ENCODE data around the gene MYO19. TPM values are rescaled to one million over a fixed set of nuclear protein-coding genes. Genes with fewer than 3 reads are reported as not detected.
"Not testable (repeated sequence)": the region's sequence is repeated elsewhere in the genome, so short reads cannot be mapped to it uniquely, and the experiment has no call there.

Gene MYO19
- total RNA-seq, 8 experiments from 2014 or later = 15.3 to 103 (median 31.1) TPM

DNA sequence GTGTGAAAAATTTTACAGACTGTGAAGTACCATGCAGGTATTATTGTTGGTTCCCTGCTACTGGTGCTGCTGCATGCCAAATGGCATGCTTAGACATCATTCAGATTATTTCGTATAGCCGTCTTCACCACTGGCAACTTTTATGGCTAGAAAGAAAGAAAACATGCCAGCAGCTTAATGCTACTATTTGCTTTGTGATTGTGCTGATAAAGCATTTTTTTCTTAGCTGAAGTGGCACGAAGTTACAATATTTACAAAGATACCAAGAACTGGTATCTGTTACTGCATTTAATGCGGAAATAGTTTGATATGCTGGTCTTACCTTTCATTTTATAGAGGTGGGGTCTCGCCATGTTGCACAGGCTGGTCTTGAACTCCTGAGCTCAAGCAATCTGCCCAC lies 40.0 kb downstream of the MYO19 start:
- H3K4me1 ChIP-seq (replicated peaks in 1 of 2) = peaks cover 9 to 19% of the 10 kb centered on the region in 2 donors
- H3K4me3 ChIP-seq = no peak overlapping the region
- ATAC-seq (replicated peaks in 6 of 8) = no peak
- WGBS, 10 experiments = 78 to 100% (median 95%) methylated on average over 1 to 4 of the region's 5 CpGs; no CpG with 5 or more reads in 2 of the 10 experiments
- in situ Hi-C loops (cut with MboI; ENCODE audit: low pct_unique_long_range_greater_than_20kb in 2 of 9, low sequenced_read_pairs in 9 of 9, unreplicated experiment in 9 of 9) = loop anchor here in 4 of 9 experiments (25.0 kb wide), 2 partner anchors 307 to 532 kb away; partner anchors contain the start of genes CCL3L1 (in 1 of the 4), CCL3L3 (in 1 of the 4) and TBC1D3B (in 1 of the 4)
- no peak overlapping the region for H3K27ac ChIP-seq

- no peak overlapping the region for H3K27ac ChIP-seq
- peaks cover 9 to 19% of the 10 kb centered on the region in 2 donors for H3K4me1 ChIP-seq (replicated peaks in 1 of 2)
- WGBS, 10 experiments = 67 to 91% (median 83%) methylated on average over 1 of the region's 1 CpG; no CpG with 5 or more reads in 3 of the 10 experiments
- in situ Hi-C loops (cut with MboI; ENCODE audit: low pct_unique_long_range_greater_than_20kb in 2 of 9, low sequenced_read_pairs in 9 of 9, unreplicated experiment in 9 of 9) = loop anchor here in 4 of 9 experiments (25.0 kb wide), 2 partner anchors 307 to 532 kb away; partner anchors contain the start of genes CCL3L1 (in 1 of the 4), CCL3L3 (in 1 of the 4) and TBC1D3B (in 1 of the 4)
- no peak for ATAC-seq (replicated peaks in 6 of 8)
- H3K4me3 ChIP-seq = no peak overlapping the region
Observed at GRCh38 chr17:36493956-36494355, 40.7 kb downstream of the MYO19 start.

- peaks cover 11 to 18% of the 10 kb centered on the region in 2 donors for H3K4me1 ChIP-seq (replicated peaks in 1 of 2)
- peak within 1 kb of the TSS; percentile 62 to 78 (median 69) for H3K4me3 ChIP-seq
- in situ Hi-C loops (cut with MboI; ENCODE audit: low pct_unique_long_range_greater_than_20kb in 2 of 9, low sequenced_read_pairs in 9 of 9, unreplicated experiment in 9 of 9) = loop anchor here in 4 of 9 experiments (25.0 kb wide), 2 partner anchors 299 to 524 kb away; partner anchors contain the start of genes CCL3L1 (in 1 of the 4), CCL3L3 (in 1 of the 4) and TBC1D3B (in 1 of the 4)
- peak within 1 kb of the TSS; percentile 75 to 82 for H3K27ac ChIP-seq
- 0 to 6% (median 1%) methylated on average over 2 to 40 of the region's 73 CpGs; no CpG with 5 or more reads in 3 of the 10 experiments for WGBS, 10 experiments
- ATAC-seq (replicated peaks in 6 of 8) = peak; percentile 86 to 92 (median 88)
Observed at GRCh38 chr17:36486204-36487194, 48.2 kb downstream of the MYO19 start, which contains the start of gene ZNHIT3. Gene ZNHIT3, plus strand, starts transcription at chr17:36486681. Its CDS starts 19 bp downstream, at chr17:36486700.

DNA sequence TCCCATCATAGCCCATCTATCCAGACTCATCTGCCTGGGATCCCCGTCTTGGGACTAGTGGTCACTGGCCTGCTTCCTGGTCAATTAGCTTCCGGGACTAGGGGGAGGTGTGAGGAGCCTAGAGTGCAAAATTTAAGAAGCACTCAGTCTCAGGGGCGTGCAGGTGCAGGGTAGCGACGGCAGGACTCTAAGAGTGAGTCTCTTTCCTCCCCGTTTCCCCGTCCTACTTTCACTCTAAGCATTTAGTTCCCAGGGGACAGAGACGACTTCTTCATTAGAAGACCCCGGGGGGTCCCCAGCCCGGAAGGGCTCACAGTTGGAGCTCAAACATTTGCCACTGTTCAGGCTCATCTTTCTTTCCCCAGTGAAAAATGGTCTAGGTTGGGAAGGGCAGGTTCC lies 48.9 kb downstream of the MYO19 start:
- 0 to 39% (median 7%) methylated on average over 1 to 5 of the region's 10 CpGs; no CpG with 5 or more reads in 4 of the 10 experiments for WGBS, 10 experiments
- no peak for ATAC-seq (replicated peaks in 6 of 8)
- Histone ChIP-seq H3K4me3 (peak overlapping the region; percentile 62 to 78 (median 69)), H3K27ac (peak overlapping the region in 1 of 2 donors; percentile 3), H3K4me1 (replicated peaks in 1 of 2) (peaks cover 11 to 18% of the 10 kb centered on the region in 2 donors)
- in situ Hi-C loops (cut with MboI; ENCODE audit: low pct_unique_long_range_greater_than_20kb in 2 of 9, low sequenced_read_pairs in 9 of 9, unreplicated experiment in 9 of 9) = loop anchor here in 4 of 9 experiments (25.0 kb wide), 2 partner anchors 299 to 524 kb away; partner anchors contain the start of genes CCL3L1 (in 1 of the 4), CCL3L3 (in 1 of the 4) and TBC1D3B (in 1 of the 4)

GRCh38 chr17:36485027-36485426 lies 49.6 kb downstream of the MYO19 start:
- no peak for ATAC-seq (replicated peaks in 6 of 8)
- no peak overlapping the region for H3K4me3 ChIP-seq
- H3K27ac ChIP-seq = no peak overlapping the region
- WGBS, 10 experiments = 81 to 100% (median 92%) methylated on average over 2 to 6 of the region's 8 CpGs; no CpG with 5 or more reads in 4 of the 10 experiments
- in situ Hi-C loops (cut with MboI; ENCODE audit: low pct_unique_long_range_greater_than_20kb in 2 of 9, low sequenced_read_pairs in 9 of 9, unreplicated experiment in 9 of 9) = loop anchor here in 4 of 9 experiments (25.0 kb wide), 2 partner anchors 298 to 523 kb away; partner anchors contain the start of genes CCL3L1 (in 1 of the 4), CCL3L3 (in 1 of the 4) and TBC1D3B (in 1 of the 4)
- peaks cover 11 to 18% of the 10 kb centered on the region in 2 donors for H3K4me1 ChIP-seq (replicated peaks in 1 of 2)

DNA sequence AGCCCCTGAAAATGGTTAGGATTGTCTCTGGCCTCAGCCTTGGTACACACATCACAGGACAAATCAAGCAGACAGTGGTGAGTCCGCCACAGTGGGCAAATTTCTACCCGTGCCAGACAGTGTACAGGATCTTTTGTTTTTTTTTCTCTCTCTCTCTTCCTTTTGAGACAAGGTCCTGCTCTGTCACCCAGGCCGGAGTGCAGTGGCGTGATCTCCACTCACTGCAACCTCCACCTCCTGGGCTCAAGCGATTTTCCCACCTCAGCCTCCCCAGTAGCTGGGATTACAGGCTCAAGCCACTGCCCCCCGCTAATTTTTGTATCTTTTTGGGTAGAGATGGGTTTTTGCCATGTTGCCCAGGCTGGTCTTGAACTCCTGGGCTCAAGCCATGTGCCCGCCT lies 50.6 kb downstream of the MYO19 start:
- ATAC-seq (replicated peaks in 6 of 8); H3K4me3 ChIP-seq; H3K27ac ChIP-seq: not testable (repeated sequence)
- peaks cover 11 to 18% of the 10 kb centered on the region in 2 donors for H3K4me1 ChIP-seq (replicated peaks in 1 of 2)
- 50 to 100% (median 78%) methylated on average over 1 to 7 of the region's 7 CpGs; no CpG with 5 or more reads in 4 of the 10 experiments for WGBS, 10 experiments
- in situ Hi-C loops (cut with MboI; ENCODE audit: low pct_unique_long_range_greater_than_20kb in 2 of 9, low sequenced_read_pairs in 9 of 9, unreplicated experiment in 9 of 9) = loop anchor here in 4 of 9 experiments (25.0 kb wide), 2 partner anchors 297 to 522 kb away; partner anchors contain the start of genes CCL3L1 (in 1 of the 4), CCL3L3 (in 1 of the 4) and TBC1D3B (in 1 of the 4)

- in situ Hi-C loops (cut with MboI; ENCODE audit: low pct_unique_long_range_greater_than_20kb in 2 of 9, low sequenced_read_pairs in 9 of 9, unreplicated experiment in 9 of 9) = loop anchor here in 4 of 9 experiments (25.0 kb wide), 2 partner anchors 296 to 521 kb away; partner anchors contain the start of genes CCL3L1 (in 1 of the 4), CCL3L3 (in 1 of the 4) and TBC1D3B (in 1 of the 4)
- Histone ChIP-seq H3K4me1 (replicated peaks in 1 of 2) (peaks cover 8 to 18% of the 10 kb centered on the region in 2 donors), H3K27ac (no peak overlapping the region), H3K4me3 (peak overlapping the region; percentile 12 to 24 (median 20))
- ATAC-seq (replicated peaks in 6 of 8) = peak; percentile 65 to 86 (median 74)
- 22 to 80% (median 46%) methylated on average over 1 to 8 of the region's 79 CpGs; no CpG with 5 or more reads in 4 of the 10 experiments for WGBS, 10 experiments
Observed at GRCh38 chr17:36482611-36483504, 51.8 kb downstream of the MYO19 start.

DNA sequence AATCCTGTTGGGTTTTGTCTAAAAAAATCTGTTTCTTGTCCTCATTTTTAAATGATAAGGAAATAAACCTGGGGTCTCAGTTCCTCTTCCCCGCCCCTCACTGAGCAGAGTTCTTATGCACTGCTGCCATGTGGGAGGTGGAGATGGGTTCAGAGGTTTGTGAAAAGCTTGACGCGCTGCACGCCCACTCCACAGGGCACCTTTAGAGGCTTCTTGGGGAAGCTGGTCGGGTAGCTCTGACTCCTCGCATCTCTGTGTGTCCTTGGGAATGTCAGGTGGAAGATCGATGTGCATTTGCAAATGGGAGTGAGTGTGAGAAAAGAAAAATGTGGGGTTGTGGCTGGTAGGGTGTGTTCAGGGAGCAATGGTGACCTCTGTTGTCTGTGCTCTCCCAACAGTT lies 52.8 kb downstream of the MYO19 start:
- Histone ChIP-seq H3K4me1 (replicated peaks in 1 of 2) (peaks cover 3 to 13% of the 10 kb centered on the region in 2 donors), H3K4me3 (no peak overlapping the region), H3K27ac (no peak overlapping the region)
- in situ Hi-C loops (cut with MboI; ENCODE audit: low pct_unique_long_range_greater_than_20kb in 2 of 9, low sequenced_read_pairs in 9 of 9, unreplicated experiment in 9 of 9) = loop anchor here in 4 of 9 experiments (25.0 kb wide), 2 partner anchors 295 to 520 kb away; partner anchors contain the start of genes CCL3L1 (in 1 of the 4), CCL3L3 (in 1 of the 4) and TBC1D3B (in 1 of the 4)
- 10 to 100% (median 58%) methylated on average over 1 to 7 of the region's 7 CpGs; no CpG with 5 or more reads in 2 of the 10 experiments for WGBS, 10 experiments
- no peak for ATAC-seq (replicated peaks in 6 of 8)

DNA sequence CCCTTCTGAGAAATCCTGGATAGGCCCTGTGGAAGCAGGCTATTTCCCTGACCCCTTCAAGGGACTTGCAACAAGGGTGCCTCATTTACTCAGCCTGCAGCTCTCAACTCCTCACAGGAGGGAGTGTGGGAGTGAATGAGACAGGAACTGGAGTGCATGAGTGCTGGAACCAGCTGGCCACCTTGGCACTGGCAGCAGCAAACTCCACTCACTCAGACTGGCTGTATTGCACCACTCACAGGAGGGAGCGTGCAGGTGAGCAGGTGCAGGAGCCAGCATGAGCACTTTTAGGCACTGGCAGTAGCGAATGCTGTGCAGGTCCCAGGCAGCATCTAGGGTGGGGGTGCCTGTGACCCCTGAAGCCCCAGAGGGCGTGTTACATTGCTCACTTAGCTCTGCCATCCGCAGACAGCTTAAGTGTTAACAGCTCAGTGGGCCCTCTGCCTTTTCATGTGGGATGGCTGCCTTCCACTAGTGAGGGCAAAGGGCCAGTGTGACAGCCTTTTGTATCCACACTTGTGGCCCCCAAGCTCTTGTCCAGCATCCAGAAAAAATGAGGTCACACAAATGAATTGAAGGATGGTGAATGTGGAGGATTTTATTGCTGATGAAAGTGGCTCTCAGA lies 59.2 kb downstream of the MYO19 start:
- in situ Hi-C loops (cut with MboI; ENCODE audit: low pct_unique_long_range_greater_than_20kb in 2 of 9, low sequenced_read_pairs in 9 of 9, unreplicated experiment in 9 of 9) = loop anchor here in 4 of 9 experiments (25.0 kb wide), 2 partner anchors 288 to 513 kb away; partner anchors contain the start of genes CCL3L1 (in 1 of the 4), CCL3L3 (in 1 of the 4) and TBC1D3B (in 1 of the 4)
- Histone ChIP-seq H3K4me1 (replicated peaks in 1 of 2) (no peaks in the 10 kb centered on the region), H3K4me3 (no peak overlapping the region), H3K27ac (no peak overlapping the region)
- 0 to 100% methylated on average over 1 to 3 of the region's 4 CpGs; no CpG with 5 or more reads in 8 of the 10 experiments for WGBS, 10 experiments
- no peak for ATAC-seq (replicated peaks in 6 of 8)

DNA sequence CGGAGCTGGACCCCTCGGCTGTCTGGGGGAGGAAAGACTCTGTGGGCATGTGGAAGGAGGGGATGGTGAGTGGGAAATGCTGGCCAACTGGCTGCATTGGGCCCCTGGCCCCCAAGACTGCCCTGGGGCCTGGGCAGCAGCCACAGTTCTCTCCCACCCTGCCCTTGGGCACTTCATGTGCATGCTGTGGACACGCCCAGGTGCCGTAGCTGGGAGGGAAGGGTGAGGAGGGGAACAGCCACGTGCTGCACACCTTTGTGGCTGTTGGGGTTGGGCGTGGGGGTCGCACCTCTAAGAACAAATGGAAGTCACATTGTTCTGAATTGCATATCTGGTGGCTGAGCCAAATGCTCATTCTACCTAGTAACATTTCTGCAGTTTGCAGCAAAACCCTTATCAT lies 60.1 kb downstream of the MYO19 start:
- 20 to 86% (median 72%) methylated on average over 1 to 4 of the region's 7 CpGs; no CpG with 5 or more reads in 3 of the 10 experiments for WGBS, 10 experiments
- Histone ChIP-seq H3K4me1 (replicated peaks in 1 of 2) (no peaks in the 10 kb centered on the region), H3K4me3 (no peak overlapping the region), H3K27ac (no peak overlapping the region)
- ATAC-seq (replicated peaks in 6 of 8) = no peak
- in situ Hi-C loops (cut with MboI; ENCODE audit: low pct_unique_long_range_greater_than_20kb in 2 of 9, low sequenced_read_pairs in 9 of 9, unreplicated experiment in 9 of 9) = no loop called here

DNA sequence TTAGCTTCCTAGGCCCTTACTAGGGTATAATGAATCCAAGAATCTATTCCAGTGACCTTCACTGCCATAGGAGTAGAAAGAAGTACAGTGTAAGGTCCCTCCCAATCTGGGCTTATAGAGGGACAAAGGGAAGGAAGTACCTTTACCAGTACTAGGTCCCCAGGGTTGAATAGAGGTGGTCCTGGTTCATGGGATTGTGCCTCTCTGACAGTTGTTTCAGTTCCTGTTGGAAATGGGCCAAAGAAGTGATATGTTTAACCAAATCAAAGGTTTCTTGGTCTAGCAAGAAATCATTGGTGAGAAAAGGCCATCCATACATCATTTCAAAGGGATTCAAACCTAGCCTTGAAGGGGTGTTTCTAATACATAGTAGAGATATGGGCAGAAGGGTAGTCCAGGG lies 64.2 kb downstream of the MYO19 start:
- H3K4me1 ChIP-seq (replicated peaks in 1 of 2) = no peaks in the 10 kb centered on the region
- no peak overlapping the region for H3K4me3 ChIP-seq
- no peak overlapping the region for H3K27ac ChIP-seq
- in situ Hi-C loops (cut with MboI; ENCODE audit: low pct_unique_long_range_greater_than_20kb in 2 of 9, low sequenced_read_pairs in 9 of 9, unreplicated experiment in 9 of 9) = no loop called here
- no peak for ATAC-seq (replicated peaks in 6 of 8)

Data from motor neuron (in vitro differentiated cells).